ENCODE data around the gene TMEM120A.
"Not testable (repeated sequence)": the region's sequence is repeated elsewhere in the genome, so short reads cannot be mapped to it uniquely, and the experiment has no call there.

TMEM120A gene

GRCh38 chr7:76031964-76032363, 37.6 kb upstream of the TMEM120A start:
- no peak for ATAC-seq
- TF ChIP-seq ISL1 (CRISPR knock-in tag; IDR thresholded peaks at IDR 0.05) (no peak), SNAI2 (CRISPR knock-in tag; IDR thresholded peaks at IDR 0.05) (no peak), OSR1 (CRISPR knock-in tag; IDR thresholded peaks at IDR 0.05) (no peak), TCF4 (CRISPR knock-in tag; IDR thresholded peaks at IDR 0.05; ENCODE audit: borderline replicate concordance) (no peak), TOX (CRISPR knock-in tag; IDR thresholded peaks at IDR 0.05; ENCODE audit: borderline replicate concordance) (no peak), POU6F1 (CRISPR knock-in tag; IDR thresholded peaks at IDR 0.05; ENCODE audit: borderline replicate concordance, low read depth) (no peak), CREB5 (CRISPR knock-in tag; IDR thresholded peaks at IDR 0.05; ENCODE audit: low read depth) (no peak), ZFP30 (CRISPR knock-in tag; IDR thresholded peaks at IDR 0.05) (no peak), ESRRG (CRISPR knock-in tag; IDR thresholded peaks at IDR 0.05) (no peak), GLIS3 (CRISPR knock-in tag; IDR thresholded peaks at IDR 0.05) (no peak), CSDC2 (CRISPR knock-in tag; IDR thresholded peaks at IDR 0.05) (no peak), ZNF8 (CRISPR knock-in tag; IDR thresholded peaks at IDR 0.05) (no peak), ZC3H10 (CRISPR knock-in tag; IDR thresholded peaks at IDR 0.05) (no peak), BACH2 (CRISPR knock-in tag; IDR thresholded peaks at IDR 0.05; ENCODE audit: borderline replicate concordance) (no peak), TSHZ2 (CRISPR knock-in tag; IDR thresholded peaks at IDR 0.05) (no peak), CSRNP3 (CRISPR knock-in tag; IDR thresholded peaks at IDR 0.05) (no peak)

GRCh38 chr7:76029682-76030081, 35.3 kb upstream of the TMEM120A start:
- not testable (repeated sequence) for ATAC-seq

GRCh38 chr7:76023002-76023401, 28.6 kb upstream of the TMEM120A start:
- TF ChIP-seq CSDC2 (CRISPR knock-in tag; IDR thresholded peaks at IDR 0.05) (no peak), ZC3H10 (CRISPR knock-in tag; IDR thresholded peaks at IDR 0.05) (no peak), GLIS3 (CRISPR knock-in tag; IDR thresholded peaks at IDR 0.05) (no peak), TOX (CRISPR knock-in tag; IDR thresholded peaks at IDR 0.05; ENCODE audit: borderline replicate concordance) (no peak), SNAI2 (CRISPR knock-in tag; IDR thresholded peaks at IDR 0.05) (no peak), ESRRG (CRISPR knock-in tag; IDR thresholded peaks at IDR 0.05) (no peak)
- ATAC-seq, result no peak

GRCh38 chr7:76022026-76022780, 27.8 kb upstream of the TMEM120A start:
- ATAC-seq, result no peak

More at GRCh38 chr7:76022026-76022780, 27.8 kb upstream of the TMEM120A start:
- TF ChIP-seq ZNF565 (CRISPR knock-in tag; conservative IDR thresholded peaks at IDR 0.05; ENCODE audit: low read depth), result no peak
- TF ChIP-seq ZFP30 (CRISPR knock-in tag; IDR thresholded peaks at IDR 0.05), result no peak
- no peak for TF ChIP-seq ZFP3 (CRISPR knock-in tag; IDR thresholded peaks at IDR 0.05)
- TF ChIP-seq PPARA (CRISPR knock-in tag; IDR thresholded peaks at IDR 0.05; ENCODE audit: borderline replicate concordance), result no peak
- no peak for TF ChIP-seq POU6F1 (CRISPR knock-in tag; IDR thresholded peaks at IDR 0.05; ENCODE audit: borderline replicate concordance, low read depth)
- no peak for TF ChIP-seq GLIS3 (CRISPR knock-in tag; IDR thresholded peaks at IDR 0.05)
- TF ChIP-seq TCF4 (CRISPR knock-in tag; IDR thresholded peaks at IDR 0.05; ENCODE audit: borderline replicate concordance), result no peak
- no peak for TF ChIP-seq CSRNP3 (CRISPR knock-in tag; IDR thresholded peaks at IDR 0.05)
- no peak for TF ChIP-seq TOX (CRISPR knock-in tag; IDR thresholded peaks at IDR 0.05; ENCODE audit: borderline replicate concordance)
- no peak for TF ChIP-seq ISL1 (CRISPR knock-in tag; IDR thresholded peaks at IDR 0.05)
- no peak for TF ChIP-seq ESRRG (CRISPR knock-in tag; IDR thresholded peaks at IDR 0.05)
- no peak for TF ChIP-seq PATZ1 (CRISPR knock-in tag; IDR thresholded peaks at IDR 0.05; ENCODE audit: borderline replicate concordance)

All from SK-N-SH treated with all-trans-retinoic acid at 6 μM for 48 hours (cell line).